Parathyroid adenoma (tissue), 2 donors: Measurements from ENCODE around the gene P2RY12.

ENCODE experiments used
- H2AFZ ChIP-seq: fragments of 300-600 bp; sonication (generic); one replicate; pipeline ENCODE4 v1.7.0; 2017; ENCODE audit warnings: antibody characterized with exemption, mild to moderate bottlenecking
- H3K27ac ChIP-seq: fragments of 300-600 bp; sonication (generic); one replicate; pipeline ENCODE4 v1.7.0; 2017
- H3K27me3 ChIP-seq: fragments of 300-600 bp; sonication (generic); one replicate; pipeline ENCODE4 v1.7.0; 2017; ENCODE audit warnings: low read length; ENCODE audit not compliant: control insufficient read depth, insufficient read depth
- H3K36me3 ChIP-seq: fragments of 300-600 bp; sonication (generic); one replicate; pipeline ENCODE4 v1.7.0; 2017; ENCODE audit warnings: low read length; ENCODE audit not compliant: control insufficient read depth, insufficient read depth
- H3K4me1 ChIP-seq: fragments of 300-600 bp; sonication (generic); one replicate; pipeline ENCODE4 v1.7.0; 2017; ENCODE audit warnings: control low read depth
- H3K4me2 ChIP-seq: fragments of 300-600 bp; sonication (generic); one replicate; pipeline ENCODE4 v1.7.0; 2017; ENCODE audit warnings: low read length
- H3K4me3 ChIP-seq: fragments of 300-600 bp; sonication (generic); one replicate; pipeline ENCODE4 v1.7.0; 2017; ENCODE audit warnings: low read depth, low read length
- H3K79me2 ChIP-seq: fragments of 300-600 bp; sonication (generic); one replicate; pipeline ENCODE4 v1.7.0; 2017; ENCODE audit warnings: control low read depth
- H3K9ac ChIP-seq: fragments of 300-600 bp; sonication (generic); one replicate; pipeline ENCODE4 v1.7.0; 2017; ENCODE audit warnings: mild to moderate bottlenecking
- H3K9me3 ChIP-seq: fragments of 300-600 bp; sonication (generic); one replicate; pipeline ENCODE4 v1.7.0; 2017; ENCODE audit warnings: low read length; ENCODE audit not compliant: control insufficient read depth
- TF ChIP-seq, protein P1 (sequence below): fragments of 300-600 bp; sonication (generic); IDR thresholded peaks from one replicate; pipeline ENCODE4 v1.7.0; 2017; ENCODE audit warnings: antibody characterized with exemption, mild to moderate bottlenecking
- donor health status: primary hyperparathyroidism.

The P2RY12 gene

DNA sequence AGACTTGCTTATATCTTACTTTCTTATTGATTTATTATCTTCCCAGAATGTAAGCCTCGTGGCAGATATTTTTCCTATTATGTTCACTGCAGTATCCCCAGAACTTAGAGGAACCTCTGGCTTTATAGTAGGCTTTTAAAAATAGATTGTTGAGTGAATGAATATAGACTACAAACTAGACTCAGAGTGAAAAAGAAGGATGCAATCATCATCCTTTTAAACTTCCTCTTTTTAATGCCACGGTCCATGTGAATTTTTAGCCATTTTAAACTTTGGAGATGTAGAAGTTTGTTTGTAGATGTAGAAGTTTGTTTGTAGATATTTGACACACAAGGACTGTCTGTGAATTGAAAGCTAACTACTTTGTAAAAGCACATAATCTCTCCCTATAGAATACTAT, 7.2 kb upstream of the P2RY12 start:
- no peaks in the 10 kb centered on the region for H3K27me3 ChIP-seq
- TF ChIP-seq, protein P1, sequence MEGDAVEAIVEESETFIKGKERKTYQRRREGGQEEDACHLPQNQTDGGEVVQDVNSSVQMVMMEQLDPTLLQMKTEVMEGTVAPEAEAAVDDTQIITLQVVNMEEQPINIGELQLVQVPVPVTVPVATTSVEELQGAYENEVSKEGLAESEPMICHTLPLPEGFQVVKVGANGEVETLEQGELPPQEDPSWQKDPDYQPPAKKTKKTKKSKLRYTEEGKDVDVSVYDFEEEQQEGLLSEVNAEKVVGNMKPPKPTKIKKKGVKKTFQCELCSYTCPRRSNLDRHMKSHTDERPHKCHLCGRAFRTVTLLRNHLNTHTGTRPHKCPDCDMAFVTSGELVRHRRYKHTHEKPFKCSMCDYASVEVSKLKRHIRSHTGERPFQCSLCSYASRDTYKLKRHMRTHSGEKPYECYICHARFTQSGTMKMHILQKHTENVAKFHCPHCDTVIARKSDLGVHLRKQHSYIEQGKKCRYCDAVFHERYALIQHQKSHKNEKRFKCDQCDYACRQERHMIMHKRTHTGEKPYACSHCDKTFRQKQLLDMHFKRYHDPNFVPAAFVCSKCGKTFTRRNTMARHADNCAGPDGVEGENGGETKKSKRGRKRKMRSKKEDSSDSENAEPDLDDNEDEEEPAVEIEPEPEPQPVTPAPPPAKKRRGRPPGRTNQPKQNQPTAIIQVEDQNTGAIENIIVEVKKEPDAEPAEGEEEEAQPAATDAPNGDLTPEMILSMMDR: no peak
- H3K9me3 ChIP-seq: no peaks in the 10 kb centered on the region
- H3K27ac ChIP-seq: no peak overlapping the region
- H3K4me2 ChIP-seq: no peak overlapping the region
- no peak overlapping the region for H2AFZ ChIP-seq
- H3K9ac ChIP-seq: no peak overlapping the region
- H3K36me3 ChIP-seq: no peaks in the 10 kb centered on the region
- H3K79me2 ChIP-seq: no peaks in the 10 kb centered on the region
- no peak overlapping the region for H3K4me3 ChIP-seq
- H3K4me1 ChIP-seq: no peaks in the 10 kb centered on the region

DNA sequence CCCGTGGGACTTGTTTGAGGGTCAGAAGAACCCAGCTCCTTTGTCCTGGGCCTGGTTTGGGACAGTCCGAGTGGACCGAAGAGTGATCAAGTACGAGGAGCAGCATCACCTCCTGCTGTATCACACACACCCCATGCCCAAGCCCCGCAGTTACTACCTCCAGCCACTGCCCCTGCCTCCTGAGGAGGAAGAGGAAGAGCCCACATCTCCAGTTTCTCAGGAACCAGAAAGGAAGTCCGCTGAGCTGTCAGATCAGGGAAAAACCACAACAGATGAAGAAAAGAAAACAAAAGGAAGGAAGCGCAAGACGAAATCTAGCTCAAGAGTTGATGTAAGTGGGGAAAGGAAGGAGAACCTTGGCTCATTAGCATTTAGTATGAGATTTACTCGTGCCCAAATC, 3.3 kb upstream of the P2RY12 start:
- Histone ChIP-seq H3K27ac (no peak overlapping the region), H3K79me2 (no peaks in the 10 kb centered on the region), H2AFZ (no peak overlapping the region), H3K9ac (no peak overlapping the region), H3K4me1 (no peaks in the 10 kb centered on the region), H3K4me3 (no peak overlapping the region), H3K36me3 (no peaks in the 10 kb centered on the region), H3K9me3 (no peaks in the 10 kb centered on the region), H3K4me2 (no peak overlapping the region), H3K27me3 (no peaks in the 10 kb centered on the region)
- TF ChIP-seq, protein P1: no peak

GRCh38 chr3:151387432-151387831, 2.9 kb upstream of the P2RY12 start:
- Histone ChIP-seq H3K79me2 (no peaks in the 10 kb centered on the region), H3K27ac (no peak overlapping the region), H3K4me2 (no peak overlapping the region), H3K9me3 (no peaks in the 10 kb centered on the region), H2AFZ (no peak overlapping the region), H3K36me3 (no peaks in the 10 kb centered on the region), H3K4me1 (no peaks in the 10 kb centered on the region), H3K9ac (no peak overlapping the region), H3K4me3 (no peak overlapping the region), H3K27me3 (no peaks in the 10 kb centered on the region)
- TF ChIP-seq, protein P1: no peak

- H3K27me3 ChIP-seq: no peaks in the 10 kb centered on the region
- H3K4me1 ChIP-seq: no peaks in the 10 kb centered on the region
- H3K9ac ChIP-seq: no peak overlapping the region
- TF ChIP-seq, protein P1: no peak
- no peak overlapping the region for H3K27ac ChIP-seq
- no peaks in the 10 kb centered on the region for H3K79me2 ChIP-seq
- H3K9me3 ChIP-seq: no peaks in the 10 kb centered on the region
- no peaks in the 10 kb centered on the region for H3K36me3 ChIP-seq
- no peak overlapping the region for H3K4me2 ChIP-seq
- no peak overlapping the region for H3K4me3 ChIP-seq
- H2AFZ ChIP-seq: no peak overlapping the region
Measured at GRCh38 chr3:151386056-151386455, 1.5 kb upstream of the P2RY12 start.

- Histone ChIP-seq H3K27me3 (no peaks in the 10 kb centered on the region), H3K9me3 (no peaks in the 10 kb centered on the region), H3K36me3 (no peaks in the 10 kb centered on the region), H3K79me2 (no peaks in the 10 kb centered on the region), H2AFZ (no peak overlapping the region), H3K4me1 (no peaks in the 10 kb centered on the region), H3K4me3 (peak overlapping the region; percentile 25), H3K4me2 (no peak overlapping the region), H3K27ac (no peak overlapping the region), H3K9ac (no peak overlapping the region)
- TF ChIP-seq, protein P1: no peak
Measured at GRCh38 chr3:151383956-151384355, 597 bp downstream of the P2RY12 start.
